K562 (cell line): ENCODE measurements around the gene COL6A2. TPM values are rescaled to one million over a fixed set of nuclear protein-coding genes. Genes with fewer than 3 reads are reported as not detected.

ENCODE experiments used
- ATAC-seq: fragments of 200-7000 bp; cut with Tn5 transposase; 3 replicates; pipeline ENCODE4 v1.9.1; 2020; ENCODE audit warnings: moderate library complexity
- BruUV-seq: library from RNA; stranded (reverse); fragments of 400-500 nt; replicated peaks from 2 replicates; lab custom pipeline; 2021; lab: Mats Ljungman, UMichigan
- CTCF ChIA-PET: fragments of 300-600 bp; formaldehyde crosslinking; extraction: SDS; loops from one replicate; lab custom pipeline; 2021; ENCODE audit warnings: low intra/inter-chr PET ratio; lab: Yijun Ruan, JAX
- POLR2A ChIA-PET: fragments of 300-600, 350-650 bp; sonication (Branson Sonifier 250); formaldehyde crosslinking; extraction: SDS; loops from one replicate; lab custom pipeline; 2021; ENCODE audit warnings: antibody characterized with exemption, inconsistent platforms; lab: Yijun Ruan, JAX
- DNase-seq, 4 experiments: peaks; one replicate each; pipeline versions ENCODE4 v3.0.0 to v3.0.0-alpha.2; 2011 to 2018; ENCODE audit warnings: low spot score in 3 of 4, mixed read lengths in 3 of 4; ENCODE audit errors: extremely low read depth in 1 of 4
- FAIRE-seq: peaks from 2 replicates; lab custom pipeline; 2011; peaks lifted over from hg19 to GRCh38; lab: Jason Lieb, UNC
- H2AFZ ChIP-seq: 2 replicates; pipeline ENCODE4 v1.6.0; 2011; ENCODE audit warnings: low read depth, low read length, control low read depth, inconsistent platforms
- H3K27ac ChIP-seq: fragments of 200-600 bp; 3 replicates; pipeline ENCODE4 v1.8.0; 2011; ENCODE audit warnings: low read depth, mild to moderate bottlenecking, control low read depth, inconsistent platforms, low read length, moderate library complexity, mixed read lengths; ENCODE audit errors: extremely low read depth
- H3K27me3 ChIP-seq, 2 experiments: fragments of 300-600 bp in 1 of 2; 2 replicates in 1 of 2; 3 replicates in 1 of 2; pipeline versions ENCODE4 v1.6.0 to v1.8.0; 2011; ENCODE audit warnings: inconsistent platforms in 2 of 2, low read length in 2 of 2, mild to moderate bottlenecking in 1 of 2, mixed read lengths in 1 of 2, moderate library complexity in 1 of 2; ENCODE audit not compliant: control insufficient read depth in 2 of 2, insufficient read depth in 2 of 2
- H3K36me3 ChIP-seq: fragments of 300-600 bp; 3 replicates; pipeline ENCODE4 v1.8.0; 2011; ENCODE audit warnings: mild to moderate bottlenecking, low read length, inconsistent platforms; ENCODE audit not compliant: control insufficient read depth, insufficient read depth
- H3K4me1 ChIP-seq, 2 experiments: fragments of 200-600 bp in 1 of 2; replicated peaks in 1 of 2; 2 replicates in 1 of 2; 3 replicates in 1 of 2; pipeline versions ENCODE4 v1.5.1 to v1.8.0; 2011; ENCODE audit warnings: inconsistent platforms in 2 of 2, low read length in 2 of 2, mild to moderate bottlenecking in 1 of 2, mixed read lengths in 1 of 2, moderate library complexity in 1 of 2; ENCODE audit not compliant: control insufficient read depth in 2 of 2, insufficient read depth in 2 of 2
- H3K4me2 ChIP-seq: 2 replicates; pipeline ENCODE4 v1.6.1; 2011; ENCODE audit warnings: low read length, control low read depth, inconsistent platforms, mixed read lengths; ENCODE audit not compliant: insufficient read depth
- H3K4me3 ChIP-seq: fragments of 200-600 bp; sonication (generic), shearing (Covaris generic); 2 replicates; pipeline ENCODE4 v1.5.1; 2016; ENCODE audit warnings: control low read depth, inconsistent platforms
- H3K79me2 ChIP-seq: fragments of 200-600 bp; 3 replicates; pipeline ENCODE4 v1.8.0; 2011; ENCODE audit warnings: low read length, inconsistent platforms; ENCODE audit not compliant: control insufficient read depth, insufficient read depth
- H3K9ac ChIP-seq, 2 experiments: 2 replicates each; pipeline versions ENCODE4 v1.6.0 to v1.6.1; 2011; ENCODE audit warnings: low read depth in 2 of 2, low read length in 2 of 2, control low read depth in 1 of 2, inconsistent platforms in 1 of 2, mild to moderate bottlenecking in 1 of 2, mixed read lengths in 1 of 2; ENCODE audit not compliant: insufficient read depth in 1 of 2
- H3K9me1 ChIP-seq: one replicate; pipeline ENCODE4 v1.6.0; 2011; ENCODE audit warnings: inconsistent platforms, mild to moderate bottlenecking, low read length, moderate library complexity; ENCODE audit not compliant: control insufficient read depth, insufficient read depth
- H3K9me3 ChIP-seq: replicated peaks from 2 replicates; pipeline ENCODE4 v1.5.1; 2011; ENCODE audit warnings: low read depth, low read length, inconsistent platforms; ENCODE audit not compliant: control insufficient read depth, insufficient read depth
- H4K20me1 ChIP-seq: replicated peaks from 2 replicates; pipeline ENCODE4 v1.6.1; 2011; ENCODE audit warnings: low read length, inconsistent platforms, mixed read lengths; ENCODE audit not compliant: control insufficient read depth, insufficient read depth
- ARNT ChIP-seq, 2 experiments: fragments of 450-650 bp; IDR thresholded peaks; 2 replicates each; pipeline ENCODE4 v1.6.1; 2016; ENCODE audit warnings: mild to moderate bottlenecking in 1 of 2
- FOXK2 ChIP-seq, 2 experiments: fragments of 450-650 bp; IDR thresholded peaks in 1 of 2; conservative IDR thresholded peaks in 1 of 2; 2 replicates each; pipeline ENCODE4 v1.6.1; 2016; ENCODE audit warnings: low read depth in 2 of 2, mild to moderate bottlenecking in 1 of 2
- MCM5 ChIP-seq: fragments of 450-650 bp; IDR thresholded peaks from 2 replicates; pipeline ENCODE4 v1.6.1; 2016; ENCODE audit warnings: low read depth
- POLR2G ChIP-seq: fragments of 200-400 bp; formaldehyde crosslinking; IDR thresholded peaks from 2 replicates; pipeline ENCODE4 v1.6.1; 2017; ENCODE audit warnings: low read depth, mild to moderate bottlenecking, antibody characterized with exemption, low read length, moderate library complexity
- SP1 ChIP-seq: sonication (generic); formaldehyde crosslinking; IDR thresholded peaks from 2 replicates; pipeline ENCODE4 v1.8.1; 2022; ENCODE audit warnings: mild to moderate bottlenecking, missing genetic modification reagents
- ZNF197 ChIP-seq: fragments of 200-800 bp; sonication (Bioruptor generic); IDR thresholded peaks from 2 replicates; pipeline ENCODE4 v1.6.1; 2016; ENCODE audit warnings: low read depth, missing genetic modification characterization, missing compliant biosample characterization
- ZNF212 ChIP-seq: fragments of 450-650 bp; formaldehyde crosslinking; IDR thresholded peaks from 2 replicates; pipeline ENCODE4 v1.4.0; 2020; ENCODE audit warnings: mild to moderate bottlenecking
- ZNF3 ChIP-seq: fragments of 250-450 bp; sonication (Bioruptor Pico); IDR thresholded peaks from 2 replicates; pipeline ENCODE4 v1.5.0; 2021; ENCODE audit warnings: mild to moderate bottlenecking, moderate library complexity
- WGBS: fragments of 100-300 bp; shearing (Covaris generic); methylation state at CpG from one replicate; pipeline ENCODE4 v1.1.6; 2016; ENCODE audit warnings: low coverage, mixed read lengths; ENCODE audit not compliant: insufficient coverage; ENCODE audit errors: missing lambda C conversion rate; 5-methylcytosine and 5-hydroxymethylcytosine counted together
- in situ Hi-C: fragments of 300-500 bp; cut with MboI; formaldehyde crosslinking; loops from 4 replicates; pipeline ENCODE4 v1.15.0; 2018; ENCODE audit warnings: inconsistent platforms, mixed read lengths
- intact Hi-C: fragments of 100-400 bp; cut with micrococcal nuclease; formaldehyde crosslinking; loops from 2 replicates; pipeline ENCODE4 v1.14.2; 2022
- polyA plus RNA-seq, 8 experiments: library from polyadenylated mRNA; depleted of rRNA in 4 of 8; stranded (reverse) in 5 of 8; unstranded in 3 of 8; fragments of >200 nt; fragmentation: Nextera tagmentation in 2 of 8; fragmentation: Illumina TruSeq in 1 of 8; extraction: Ambion mirVana in 2 of 8; extraction: Trizol in 1 of 8; gene quantifications; 2 replicates each; pipeline versions ENCODE4 v1.2.1 to v1.2.3, GENCODE V29; 2011 to 2014; ENCODE audit warnings: inconsistent platforms in 1 of 8, missing spikeins in 1 of 8
- total RNA-seq, 7 experiments: library from RNA; depleted of rRNA in 6 of 7; stranded (reverse); fragments of >200 nt in 6 of 7; fragmentation: Illumina TruSeq in 2 of 7; extraction: Trizol in 2 of 7; gene quantifications; 2 replicates each; pipeline versions ENCODE4 v1.2.1 to v1.2.3, GENCODE V29; 2011 to 2021; ENCODE audit warnings: low replicate concordance in 1 of 7
- TF ChIP-seq, protein P1 (sequence below): sonication (generic); formaldehyde crosslinking; IDR thresholded peaks from 2 replicates; pipeline ENCODE4 v1.9.0; 2022; ENCODE audit warnings: mild to moderate bottlenecking, missing genetic modification reagents
- TF ChIP-seq, protein P2 (sequence below): IDR thresholded peaks from 2 replicates; pipeline ENCODE4 v1.6.1; 2014; ENCODE audit warnings: antibody characterized with exemption

COL6A2 gene
- total and polyA plus RNA-seq, 9 of the 15 experiments (the other 6 are each of a cell fraction or from before 2014, with no cell fraction given) = 0.07 to 1.1 (median 0.24) TPM; not detected in 3

DNA sequence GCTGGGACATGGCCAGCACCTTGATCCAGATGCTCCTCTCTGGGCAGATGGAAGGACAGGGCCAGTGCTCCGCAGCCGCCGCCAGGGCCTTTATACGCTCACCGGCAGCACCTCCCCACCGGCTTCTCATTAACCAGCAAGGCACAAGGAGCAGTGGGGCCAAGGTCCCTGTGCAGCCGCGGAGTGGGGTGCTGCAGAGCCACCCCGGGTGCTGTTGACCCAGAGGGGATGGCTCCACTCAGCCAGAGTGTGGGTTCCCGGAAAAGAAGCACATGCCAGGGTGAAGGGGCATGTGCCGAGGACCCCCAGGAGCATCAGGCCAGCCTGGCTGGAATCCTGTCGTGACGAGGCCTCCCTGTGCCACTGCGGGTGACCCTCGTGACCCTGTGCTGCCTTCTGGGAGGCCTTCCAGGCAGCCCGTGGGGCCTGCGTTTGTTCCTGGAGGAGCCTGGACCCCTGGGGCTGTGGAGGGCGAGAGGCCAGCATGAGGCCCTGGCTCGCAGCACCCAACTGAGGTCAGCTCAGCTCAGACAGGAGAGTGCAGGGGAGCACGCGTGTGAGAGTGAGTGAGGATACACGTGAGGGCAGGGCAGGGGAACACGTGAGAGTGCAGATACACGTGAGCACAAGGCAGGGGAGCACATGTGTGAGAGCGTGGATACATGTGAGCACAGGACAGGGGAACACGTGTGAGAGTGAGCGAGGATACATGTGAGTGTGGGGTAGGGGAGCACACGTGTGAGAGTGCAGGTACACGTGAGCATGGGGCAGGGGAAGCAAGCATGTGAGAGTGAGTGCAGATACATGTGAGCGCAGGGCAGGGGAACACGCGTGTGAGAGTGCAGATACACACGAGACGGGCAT is 57.8 kb downstream of the COL6A2 start, which contains the start of gene FTCD:
FTCD (minus strand) TSS at position 66 of the 864 bp plus-strand sequence; CDS start at position 10, 56 bp downstream.
- Histone ChIP-seq H3K4me1 (peaks cover 15 to 74% of the 10 kb centered on the region in 2 experiments), H3K4me3 (no peak within 1 kb of the TSS), H3K9me1 (no peaks in the 10 kb centered on the region), H3K4me2 (no peak within 1 kb of the TSS), H2AFZ (no peak within 1 kb of the TSS), H3K9ac (peak within 1 kb of the TSS in 1 of 2 experiments; percentile 87; a peak in 2 of 4 replicates), H3K27ac (peak within 1 kb of the TSS; percentile 44; the same call in 1 of the 3 replicates), H3K27me3 (no peaks in the 10 kb centered on the region), H3K36me3 (peaks cover 34% of the 10 kb centered on the region; the same call in 2 of the 3 replicates), H3K79me2 (peaks cover 4% of the 10 kb centered on the region; the same call in 1 of the 3 replicates), H4K20me1 (no peaks in the 10 kb centered on the region), H3K9me3 (peaks cover 6% of the 10 kb centered on the region; the same call in 1 of the 2 replicates)
- WGBS = 89% methylated on average over 34 of the region's 34 CpGs
- no TSS peak for BruUV-seq
- intact Hi-C loops = no loop called here
- no peak for FAIRE-seq
- ATAC-seq = no peak
- DNase-seq = no peak
- ChIA-PET CTCF (no interaction called here), POLR2A (interaction anchor here (0.5 kb wide), 1 partner anchor 197 kb away, joined by 3 read pairs; no protein-coding TSS in a partner anchor)
- in situ Hi-C loops = no loop called here
- TF ChIP-seq ARNT (IDR thresholded peaks at IDR 0.05) (no peak), SP1 (CRISPR knock-in tag) (no peak), ZNF3 (CRISPR knock-in tag) (no peak), MCM5 (no peak), FOXK2 (conservative IDR thresholded peaks at IDR 0.05 in 1 of 2, IDR thresholded peaks at IDR 0.05 in 1 of 2; ENCODE audit: low read depth in 2 of 2) (no peak), ZNF212 (no peak), ZNF197 (CRISPR knock-in tag) (no peak), POLR2G (peak; percentile 62)
- TF ChIP-seq, protein P1, sequence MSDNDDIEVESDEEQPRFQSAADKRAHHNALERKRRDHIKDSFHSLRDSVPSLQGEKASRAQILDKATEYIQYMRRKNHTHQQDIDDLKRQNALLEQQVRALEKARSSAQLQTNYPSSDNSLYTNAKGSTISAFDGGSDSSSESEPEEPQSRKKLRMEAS = peak; percentile 35
- TF ChIP-seq, protein P2, sequence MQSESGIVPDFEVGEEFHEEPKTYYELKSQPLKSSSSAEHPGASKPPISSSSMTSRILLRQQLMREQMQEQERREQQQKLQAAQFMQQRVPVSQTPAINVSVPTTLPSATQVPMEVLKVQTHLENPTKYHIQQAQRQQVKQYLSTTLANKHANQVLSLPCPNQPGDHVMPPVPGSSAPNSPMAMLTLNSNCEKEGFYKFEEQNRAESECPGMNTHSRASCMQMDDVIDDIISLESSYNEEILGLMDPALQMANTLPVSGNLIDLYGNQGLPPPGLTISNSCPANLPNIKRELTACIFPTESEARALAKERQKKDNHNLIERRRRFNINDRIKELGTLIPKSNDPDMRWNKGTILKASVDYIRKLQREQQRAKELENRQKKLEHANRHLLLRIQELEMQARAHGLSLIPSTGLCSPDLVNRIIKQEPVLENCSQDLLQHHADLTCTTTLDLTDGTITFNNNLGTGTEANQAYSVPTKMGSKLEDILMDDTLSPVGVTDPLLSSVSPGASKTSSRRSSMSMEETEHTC = no peak
